ENCODE measurements around the gene NUF2.

- TF ChIP-seq CTCF (IDR thresholded peaks at IDR 0.05; ENCODE audit: low read length) (no peak), EZH2 (optimal IDR thresholded peaks at IDR 0.05; ENCODE audit: low read depth, low read length) (no peak), EZH2phosphoT487 (IDR thresholded peaks at IDR 0.05; ENCODE audit: low read length) (no peak)
Measured at GRCh38 chr1:163295949-163296348, 25.8 kb upstream of the NUF2 start.

All from MM.1S (cell line).